Skin of body (tissue), 2 donors: ENCODE data around the gene BMAL2. TPM values are rescaled to one million over a fixed set of nuclear protein-coding genes. Genes with fewer than 3 reads are reported as not detected.

Experiments used
- DNase-seq: peaks from one replicate; lab custom pipeline; 2025; lab: John Stamatoyannopoulos, UW
- total RNA-seq: library from RNA; depleted of rRNA; stranded (reverse); fragments of >200 nt; gene quantifications from one replicate; pipeline ENCODE4 v1.2.3, GENCODE V29; 2014

BMAL2 gene
- total RNA-seq, 1 donor from 2014 or later: 3.7 TPM

DNA sequence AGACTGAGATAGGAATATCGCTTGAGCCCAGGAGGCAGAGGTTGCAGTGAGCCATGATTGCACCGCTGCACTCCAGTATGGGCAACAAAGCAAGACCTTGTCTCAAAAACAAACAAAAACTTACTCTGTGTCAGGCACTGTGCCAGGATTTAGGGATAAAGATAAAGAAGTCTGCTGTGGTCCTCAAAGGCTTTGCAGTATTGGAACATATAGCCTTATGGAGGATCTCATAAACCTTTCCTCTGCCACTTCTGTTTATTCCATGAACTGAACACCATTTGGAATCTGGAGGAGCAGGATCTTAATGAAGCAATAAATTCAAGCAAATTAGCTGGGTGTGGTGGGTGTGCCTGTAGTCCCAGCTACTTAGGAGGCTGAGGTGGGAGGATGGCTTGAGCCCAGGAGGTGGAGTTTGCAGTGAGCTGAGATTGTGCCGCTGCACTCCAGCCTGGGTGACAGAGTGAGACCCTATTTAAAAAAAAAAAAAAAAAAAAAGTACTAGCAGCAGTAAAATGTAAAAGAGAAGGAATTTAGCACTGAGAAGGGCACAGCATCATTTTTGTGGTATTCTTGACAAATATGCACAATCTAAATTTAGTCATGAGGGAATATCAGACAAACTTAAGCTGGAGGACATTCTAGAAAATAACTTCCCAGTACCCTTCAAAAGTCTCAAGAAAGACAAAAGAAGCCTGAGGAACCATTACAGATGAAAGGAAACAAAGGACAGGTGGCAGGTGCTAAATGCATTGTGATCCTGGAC, 27.1 kb downstream of the BMAL2 start:
- DNase-seq: no peak

- DNase-seq: no peak
These were observed 28.7 kb downstream of the BMAL2 start for GRCh38 chr12:27361372-27361771.

- DNase-seq: no peak
These were observed 34.0 kb downstream of the BMAL2 start for GRCh38 chr12:27366621-27367020.

- DNase-seq: no peak
These were observed 34.4 kb downstream of the BMAL2 start for GRCh38 chr12:27367078-27367477.

DNA sequence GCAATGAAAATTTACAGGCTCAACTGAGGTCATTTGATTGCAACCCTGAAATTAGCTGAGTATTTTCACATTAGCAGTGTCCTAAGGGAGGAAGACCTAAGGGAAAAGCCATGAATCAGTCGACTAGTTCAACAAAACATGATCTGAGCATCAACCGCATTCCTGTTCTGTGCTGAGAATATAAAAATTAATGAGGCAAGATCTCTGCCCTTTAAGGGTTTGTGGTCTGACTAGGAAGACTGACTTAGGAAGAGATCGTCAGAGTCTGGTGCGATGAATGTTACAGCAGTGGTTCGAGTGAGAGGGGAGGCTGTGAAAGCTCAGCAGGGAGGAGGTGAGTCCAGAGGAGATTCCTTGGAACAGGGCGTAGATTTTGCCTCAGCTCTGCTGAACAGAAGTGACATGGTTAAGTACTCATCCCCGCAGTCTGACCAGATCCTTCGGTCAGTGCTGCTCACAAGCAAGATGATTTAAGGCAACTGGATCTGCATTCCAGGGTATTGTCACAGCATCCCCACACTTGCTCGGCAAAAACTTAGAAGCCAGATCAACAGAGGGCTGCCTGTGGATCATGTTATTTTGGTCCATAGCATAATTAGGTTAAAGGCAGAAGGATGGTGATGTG, 49.6 kb downstream of the BMAL2 start:
- no peak for DNase-seq

Other genes starting within 250 kb of the BMAL2 start
- 36.2 TPM for gene STK38L, start 88.5 kb upstream of the BMAL2 start, total RNA-seq
- gene SMCO2, start 113.9 kb downstream of the BMAL2 start, total RNA-seq: not detected
- gene PPFIBP1, start 191.4 kb downstream of the BMAL2 start, total RNA-seq: 99.6 TPM